ENCODE results near the gene KRTAP10-9.
"Not testable (repeated sequence)": the region's sequence is repeated elsewhere in the genome, so short reads cannot be mapped to it uniquely, and the experiment has no call there.

The KRTAP10-9 gene

GRCh38 chr21:44636209-44637017 is 9.5 kb downstream of the KRTAP10-9 start:
- ATAC-seq, result no peak
- TF ChIP-seq ZC3H10 (CRISPR knock-in tag; IDR thresholded peaks at IDR 0.05), result no peak
- TF ChIP-seq ESRRG (CRISPR knock-in tag; IDR thresholded peaks at IDR 0.05), result no peak
- no peak for TF ChIP-seq CSDC2 (CRISPR knock-in tag; IDR thresholded peaks at IDR 0.05)
- no peak for TF ChIP-seq PPARA (CRISPR knock-in tag; IDR thresholded peaks at IDR 0.05; ENCODE audit: borderline replicate concordance)

GRCh38 chr21:44637018-44637850 is 10.3 kb downstream of the KRTAP10-9 start, which contains the start of gene KRTAP10-10:
KRTAP10-10 (plus strand) TSS chr21:44637356; CDS start chr21:44637418, 62 bp downstream.
- no peak for ATAC-seq
- no peak for TF ChIP-seq ZNF8 (CRISPR knock-in tag; IDR thresholded peaks at IDR 0.05)
- TF ChIP-seq ZC3H10 (CRISPR knock-in tag; IDR thresholded peaks at IDR 0.05), result no peak
- no peak for TF ChIP-seq PPARA (CRISPR knock-in tag; IDR thresholded peaks at IDR 0.05; ENCODE audit: borderline replicate concordance)
- no peak for TF ChIP-seq POU6F1 (CRISPR knock-in tag; IDR thresholded peaks at IDR 0.05; ENCODE audit: borderline replicate concordance, low read depth)
- TF ChIP-seq ISL1 (CRISPR knock-in tag; IDR thresholded peaks at IDR 0.05), result no peak
- TF ChIP-seq ZFP3 (CRISPR knock-in tag; IDR thresholded peaks at IDR 0.05), result no peak
- no peak for TF ChIP-seq CSRNP3 (CRISPR knock-in tag; IDR thresholded peaks at IDR 0.05)
- no peak for TF ChIP-seq ESRRG (CRISPR knock-in tag; IDR thresholded peaks at IDR 0.05)
- TF ChIP-seq TSHZ2 (CRISPR knock-in tag; IDR thresholded peaks at IDR 0.05), result no peak
- no peak for TF ChIP-seq TCF4 (CRISPR knock-in tag; IDR thresholded peaks at IDR 0.05; ENCODE audit: borderline replicate concordance)
- TF ChIP-seq ZNF70 (CRISPR knock-in tag; IDR thresholded peaks at IDR 0.05), result no peak
- TF ChIP-seq RARB (CRISPR knock-in tag; IDR thresholded peaks at IDR 0.05), result no peak
- TF ChIP-seq BACH2 (CRISPR knock-in tag; IDR thresholded peaks at IDR 0.05; ENCODE audit: borderline replicate concordance), result no peak

- ATAC-seq, result not testable (repeated sequence)
Observed at GRCh38 chr21:44637851-44638348, 11.0 kb downstream of the KRTAP10-9 start.

- not testable (repeated sequence) for ATAC-seq
Observed at GRCh38 chr21:44638506-44639330, 11.8 kb downstream of the KRTAP10-9 start.

- no peak for ATAC-seq
Observed at GRCh38 chr21:44639331-44639655, 12.4 kb downstream of the KRTAP10-9 start.

More at GRCh38 chr21:44639331-44639655, 12.4 kb downstream of the KRTAP10-9 start:
- TF ChIP-seq GLIS3 (CRISPR knock-in tag; IDR thresholded peaks at IDR 0.05) (no peak), CSRNP3 (CRISPR knock-in tag; IDR thresholded peaks at IDR 0.05) (no peak), RARB (CRISPR knock-in tag; IDR thresholded peaks at IDR 0.05) (no peak), ZFP3 (CRISPR knock-in tag; IDR thresholded peaks at IDR 0.05) (no peak), SNAI2 (CRISPR knock-in tag; IDR thresholded peaks at IDR 0.05) (no peak), ZNF8 (CRISPR knock-in tag; IDR thresholded peaks at IDR 0.05) (no peak), CSDC2 (CRISPR knock-in tag; IDR thresholded peaks at IDR 0.05) (no peak), TCF4 (CRISPR knock-in tag; IDR thresholded peaks at IDR 0.05; ENCODE audit: borderline replicate concordance) (no peak), ZNF565 (CRISPR knock-in tag; conservative IDR thresholded peaks at IDR 0.05; ENCODE audit: low read depth) (no peak), ZFP30 (CRISPR knock-in tag; IDR thresholded peaks at IDR 0.05) (no peak), ZNF70 (CRISPR knock-in tag; IDR thresholded peaks at IDR 0.05) (no peak), OSR1 (CRISPR knock-in tag; IDR thresholded peaks at IDR 0.05) (no peak), PPARA (CRISPR knock-in tag; IDR thresholded peaks at IDR 0.05; ENCODE audit: borderline replicate concordance) (no peak)

All from SK-N-SH treated with all-trans-retinoic acid at 6 μM for 48 hours (cell line).